Peyer's patch (tissue), 4 donors: ENCODE results near the gene ITPR1.

Experiments used
- POLR2A ChIP-seq, 2 donors: fragments of 450-650 bp; IDR thresholded peaks; one replicate each; pipeline ENCODE4 v1.5.1; 2017; ENCODE audit warnings: antibody characterized with exemption in 2 of 2, mild to moderate bottlenecking in 2 of 2, moderate library complexity in 2 of 2
- TF ChIP-seq, protein P1 (sequence below), 6 experiments: fragments of 450-650 bp in 4 of 6; fragments of 200-600 bp in 2 of 6; sonication (generic) in 1 of 6; IDR thresholded peaks; one replicate each; pipeline ENCODE4 v1.5.1; 2017 to 2019; ENCODE audit warnings: antibody characterized with exemption in 6 of 6, mild to moderate bottlenecking in 3 of 6, moderate library complexity in 1 of 6

DNA sequence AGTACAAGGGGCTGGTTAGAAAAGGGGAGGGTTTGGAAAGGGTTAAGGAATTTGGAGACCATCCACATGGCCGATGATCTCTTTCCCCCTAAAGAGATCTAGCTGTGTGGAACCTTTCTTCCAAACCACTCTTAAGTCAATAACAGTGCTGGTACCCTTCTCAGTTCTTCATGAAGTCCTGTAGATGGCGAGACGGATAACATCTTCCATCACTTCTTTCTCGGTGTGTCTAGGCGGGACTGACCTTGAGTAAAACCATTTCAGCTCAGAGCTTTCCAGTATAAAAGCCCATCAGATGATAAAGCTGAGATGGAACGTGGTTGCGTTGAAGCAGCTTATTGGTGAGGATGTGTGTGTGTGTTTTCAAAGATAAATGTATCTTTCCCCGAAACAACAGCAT is 334.6 kb downstream of the ITPR1 start:
- no peak for TF ChIP-seq POLR2A (IDR thresholded peaks at IDR 0.05)
- TF ChIP-seq, protein P1, sequence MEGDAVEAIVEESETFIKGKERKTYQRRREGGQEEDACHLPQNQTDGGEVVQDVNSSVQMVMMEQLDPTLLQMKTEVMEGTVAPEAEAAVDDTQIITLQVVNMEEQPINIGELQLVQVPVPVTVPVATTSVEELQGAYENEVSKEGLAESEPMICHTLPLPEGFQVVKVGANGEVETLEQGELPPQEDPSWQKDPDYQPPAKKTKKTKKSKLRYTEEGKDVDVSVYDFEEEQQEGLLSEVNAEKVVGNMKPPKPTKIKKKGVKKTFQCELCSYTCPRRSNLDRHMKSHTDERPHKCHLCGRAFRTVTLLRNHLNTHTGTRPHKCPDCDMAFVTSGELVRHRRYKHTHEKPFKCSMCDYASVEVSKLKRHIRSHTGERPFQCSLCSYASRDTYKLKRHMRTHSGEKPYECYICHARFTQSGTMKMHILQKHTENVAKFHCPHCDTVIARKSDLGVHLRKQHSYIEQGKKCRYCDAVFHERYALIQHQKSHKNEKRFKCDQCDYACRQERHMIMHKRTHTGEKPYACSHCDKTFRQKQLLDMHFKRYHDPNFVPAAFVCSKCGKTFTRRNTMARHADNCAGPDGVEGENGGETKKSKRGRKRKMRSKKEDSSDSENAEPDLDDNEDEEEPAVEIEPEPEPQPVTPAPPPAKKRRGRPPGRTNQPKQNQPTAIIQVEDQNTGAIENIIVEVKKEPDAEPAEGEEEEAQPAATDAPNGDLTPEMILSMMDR (IDR thresholded peaks at IDR 0.05) = no peak
